Endothelial cell of umbilical vein (primary cell): ENCODE measurements around the gene SP6. TPM values are rescaled to one million over a fixed set of nuclear protein-coding genes. Genes with fewer than 3 reads are reported as not detected.

Experiments
- BruUV-seq: library from RNA; stranded (reverse); fragments of 400-500 nt; replicated peaks from 2 replicates; lab custom pipeline; 2021; lab: Mats Ljungman, UMichigan
- CTCF ChIA-PET: fragments of 300-600, 350-600 bp; sonication (Branson Sonifier 250); formaldehyde crosslinking; loops from one replicate; lab custom pipeline; 2021; ENCODE audit warnings: antibody characterized with exemption, inconsistent platforms; lab: Charles Lee
- POLR2A ChIA-PET: fragments of 300-600, 350-600 bp; sonication (Branson Sonifier 250); formaldehyde crosslinking; loops from one replicate; lab custom pipeline; 2021; ENCODE audit warnings: antibody characterized with exemption, inconsistent platforms; lab: Charles Lee
- DNase-seq: peaks from one replicate; pipeline ENCODE4 v3.0.0-alpha.2; 2011; ENCODE audit warnings: low read depth, low spot score
- FAIRE-seq: peaks from 2 replicates; lab custom pipeline; 2011; peaks lifted over from hg19 to GRCh38; lab: Jason Lieb, UNC
- H2AFZ ChIP-seq: 2 replicates; pipeline ENCODE4 v1.6.0; 2012; ENCODE audit warnings: low read depth, low read length, control low read depth, inconsistent platforms
- H3K27ac ChIP-seq: 2 replicates; pipeline ENCODE4 v1.5.1; 2011; ENCODE audit warnings: low read depth, mild to moderate bottlenecking, control low read depth, low read length, moderate library complexity; ENCODE audit not compliant: insufficient read depth
- H3K27me3 ChIP-seq, 2 experiments: 2 replicates each; pipeline versions ENCODE4 v1.6.0 to v1.6.1; 2011; ENCODE audit warnings: low read length in 2 of 2, mixed read lengths in 1 of 2; ENCODE audit not compliant: control insufficient read depth in 2 of 2, insufficient read depth in 2 of 2
- H3K36me3 ChIP-seq, 2 experiments: 2 replicates in 1 of 2; 3 replicates in 1 of 2; pipeline ENCODE4 v1.5.1; 2011; ENCODE audit warnings: low read length in 2 of 2, mild to moderate bottlenecking in 1 of 2, moderate library complexity in 1 of 2; ENCODE audit not compliant: control insufficient read depth in 2 of 2, insufficient read depth in 2 of 2; ENCODE audit errors: extremely low read depth in 1 of 2
- H3K4me1 ChIP-seq: 3 replicates; pipeline ENCODE4 v1.5.1; 2011; ENCODE audit warnings: mild to moderate bottlenecking, low read length; ENCODE audit not compliant: control insufficient read depth, insufficient read depth; ENCODE audit errors: extremely low read depth
- H3K4me2 ChIP-seq: 2 replicates; pipeline ENCODE4 v1.6.1; 2011; ENCODE audit warnings: low read length, control low read depth, mixed read lengths; ENCODE audit not compliant: insufficient read depth
- H3K4me3 ChIP-seq, 3 experiments: fragments of 200-600 bp in 1 of 3; sonication (generic), shearing (Covaris generic) in 1 of 3; replicated peaks in 1 of 3; 2 replicates each; pipeline ENCODE4 v1.5.1; 2011 to 2016; ENCODE audit warnings: control low read depth in 3 of 3, low read length in 3 of 3, mild to moderate bottlenecking in 2 of 3, inconsistent platforms in 1 of 3, low read depth in 1 of 3, moderate library complexity in 1 of 3; ENCODE audit not compliant: insufficient read depth in 1 of 3
- H3K79me2 ChIP-seq: 2 replicates; pipeline ENCODE4 v1.6.0; 2012; ENCODE audit warnings: low read length, inconsistent platforms; ENCODE audit not compliant: control insufficient read depth, insufficient read depth
- H3K9ac ChIP-seq: replicated peaks from 2 replicates; pipeline ENCODE3; 2011; ENCODE audit warnings: low read length, control low read depth; ENCODE audit not compliant: insufficient read depth; ENCODE audit errors: extremely low read depth
- H3K9me1 ChIP-seq: replicated peaks from 3 replicates; pipeline ENCODE4 v1.6.0; 2011; ENCODE audit warnings: mild to moderate bottlenecking, low read length; ENCODE audit not compliant: control insufficient read depth, insufficient read depth; ENCODE audit errors: extremely low read depth
- H3K9me3 ChIP-seq: replicated peaks from 2 replicates; pipeline ENCODE4 v1.5.1; 2012; ENCODE audit warnings: low read length, inconsistent platforms; ENCODE audit not compliant: control insufficient read depth, insufficient read depth
- H4K20me1 ChIP-seq: replicated peaks from 2 replicates; pipeline ENCODE3; 2011; ENCODE audit warnings: mild to moderate bottlenecking, low read length; ENCODE audit not compliant: control insufficient read depth, insufficient read depth; ENCODE audit errors: extremely low read depth
- EZH2 ChIP-seq: IDR thresholded peaks from 2 replicates; pipeline ENCODE4 v1.6.1; 2012; ENCODE audit warnings: borderline replicate concordance, low read depth, mild to moderate bottlenecking, moderate library complexity, low read length, inconsistent platforms; ENCODE audit not compliant: severe bottlenecking
- FOS ChIP-seq: IDR thresholded peaks from 2 replicates; pipeline ENCODE4 v1.6.1; 2011; ENCODE audit warnings: mild to moderate bottlenecking, low read length, moderate library complexity, borderline replicate concordance; ENCODE audit not compliant: insufficient read depth
- GATA2 ChIP-seq: IDR thresholded peaks from 2 replicates; pipeline ENCODE4 v1.7.0; 2011; ENCODE audit warnings: low read depth, mild to moderate bottlenecking, moderate library complexity, mixed read lengths, low read length; ENCODE audit not compliant: insufficient read length, insufficient read depth
- JUN ChIP-seq: IDR thresholded peaks from 2 replicates; pipeline ENCODE4 v1.6.1; 2011; ENCODE audit warnings: borderline replicate concordance, low read depth; ENCODE audit not compliant: insufficient read length, insufficient read depth
- MYC ChIP-seq: IDR thresholded peaks from one replicate; pipeline ENCODE4 v1.6.1; 2011; ENCODE audit warnings: mild to moderate bottlenecking, low read depth, low read length
- POLR2A ChIP-seq: IDR thresholded peaks from 2 replicates; pipeline ENCODE4 v1.6.1; 2012; ENCODE audit warnings: low read depth, mild to moderate bottlenecking, control low read depth, low read length
- POLR2AphosphoS5 ChIP-seq: IDR thresholded peaks from 2 replicates; pipeline ENCODE4 v1.6.1; 2012; ENCODE audit warnings: low read depth, mild to moderate bottlenecking, control low read depth, low read length, moderate library complexity; ENCODE audit not compliant: insufficient read depth
- dilution Hi-C: fragments of 300-500 bp; cut with MboI; formaldehyde crosslinking; loops from one replicate; pipeline ENCODE4 v1.15.0; 2019; ENCODE audit warnings: low sequenced_read_pairs; ENCODE audit not compliant: extremely low pct_ligation_motif_present
- intact Hi-C: fragments of 100-400 bp; cut with micrococcal nuclease; formaldehyde crosslinking; loops from one replicate; pipeline ENCODE4 v1.10.0; 2022
- polyA plus RNA-seq, 4 experiments: library from polyadenylated mRNA; depleted of rRNA in 3 of 4; stranded (reverse) in 3 of 4; unstranded in 1 of 4; fragments of >200 nt; gene quantifications; 2 replicates each; pipeline versions ENCODE4 v1.2.1 to v1.2.3, GENCODE V29; 2011 to 2012; ENCODE audit warnings: missing spikeins in 1 of 4
- total RNA-seq: library from RNA; stranded (reverse); gene quantifications from 2 replicates; pipeline ENCODE4 v1.2.3, GENCODE V29; 2021
- TF ChIP-seq, protein P1 (sequence below), 2 donors: IDR thresholded peaks; 1 replicate in 1 of 2; 2 replicates in 1 of 2; pipeline ENCODE4 v1.5.1; 2011; ENCODE audit warnings: low read length in 2 of 2, mild to moderate bottlenecking in 2 of 2, moderate library complexity in 2 of 2, control low read depth in 1 of 2, inconsistent platforms in 1 of 2, low read depth in 1 of 2; ENCODE audit not compliant: insufficient read depth in 1 of 2; ENCODE audit errors: extremely low read depth in 1 of 2
- TF ChIP-seq, protein P2 (sequence below): IDR thresholded peaks from 2 replicates; pipeline ENCODE4 v1.6.1; 2011; ENCODE audit not compliant: insufficient read depth, insufficient read length

Gene SP6
- total and polyA plus RNA-seq, 2 donors (not counting 3 experiments of a cell fraction or from before 2014, with no cell fraction given) = 0.11 to 1.3 TPM

DNA sequence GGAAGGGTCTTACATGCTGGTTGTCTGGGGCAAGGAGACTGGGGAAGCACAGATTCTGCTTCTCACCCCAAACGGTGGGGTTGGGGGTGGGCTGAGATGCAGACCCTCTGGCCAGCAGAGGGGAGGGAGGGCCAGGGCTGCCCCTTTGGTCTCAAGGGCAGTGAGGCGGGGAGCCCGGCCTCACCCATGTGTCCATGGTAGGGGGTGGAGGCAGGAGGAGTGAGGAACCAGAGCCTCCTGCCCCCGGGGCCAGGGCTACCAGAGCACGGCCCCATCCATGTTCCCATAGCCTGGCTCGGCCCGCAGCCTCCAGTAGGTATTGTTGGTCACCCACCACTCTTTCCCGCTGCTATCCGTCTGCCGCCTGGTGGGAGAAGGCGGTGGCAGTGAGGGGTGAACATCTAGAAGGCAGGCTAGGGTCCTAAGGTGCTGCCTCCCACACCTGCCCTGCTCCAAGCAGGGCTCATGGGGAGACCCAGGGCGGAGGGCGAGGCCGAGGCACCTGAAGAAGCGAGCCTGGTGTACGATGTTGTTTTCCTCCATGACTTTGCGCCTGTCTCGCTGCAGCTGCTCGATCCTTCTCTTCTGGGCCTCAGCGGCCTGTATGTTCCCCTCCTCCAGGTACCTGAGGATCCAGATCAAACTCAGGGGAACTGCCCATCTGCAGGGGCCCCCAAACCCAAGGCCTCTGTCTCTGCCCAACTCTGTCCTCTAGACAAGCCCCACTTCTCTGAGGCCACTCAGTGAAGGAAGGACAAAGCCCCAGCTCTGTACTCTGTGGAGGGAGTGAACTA, 42.7 kb downstream of the SP6 start:
- dilution Hi-C loops (no loop called here), intact Hi-C loops (no loop called here)
- Histone ChIP-seq H3K4me3 (no peak overlapping the region), H3K9ac (no peak overlapping the region), H3K9me1 (no peaks in the 10 kb centered on the region), H2AFZ (no peak overlapping the region), H3K27me3 (no peaks in the 10 kb centered on the region), H3K27ac (no peak overlapping the region), H3K9me3 (no peaks in the 10 kb centered on the region), H3K36me3 (peaks cover 3 to 35% of the 10 kb centered on the region in 2 experiments), H3K79me2 (no peaks in the 10 kb centered on the region), H3K4me1 (peaks cover 9% of the 10 kb centered on the region), H3K4me2 (no peak overlapping the region), H4K20me1 (no peaks in the 10 kb centered on the region)
- CTCF ChIA-PET = interaction anchor here (1.1 kb wide), 1 partner anchor 23 kb away, joined by 3 read pairs; the partner anchor contains the start of genes LRRC46 and MRPL10
- no peak for TF ChIP-seq EZH2
- TF ChIP-seq GATA2 = no peak
- no peak for TF ChIP-seq FOS
- no peak for TF ChIP-seq JUN
- TF ChIP-seq, protein P1, sequence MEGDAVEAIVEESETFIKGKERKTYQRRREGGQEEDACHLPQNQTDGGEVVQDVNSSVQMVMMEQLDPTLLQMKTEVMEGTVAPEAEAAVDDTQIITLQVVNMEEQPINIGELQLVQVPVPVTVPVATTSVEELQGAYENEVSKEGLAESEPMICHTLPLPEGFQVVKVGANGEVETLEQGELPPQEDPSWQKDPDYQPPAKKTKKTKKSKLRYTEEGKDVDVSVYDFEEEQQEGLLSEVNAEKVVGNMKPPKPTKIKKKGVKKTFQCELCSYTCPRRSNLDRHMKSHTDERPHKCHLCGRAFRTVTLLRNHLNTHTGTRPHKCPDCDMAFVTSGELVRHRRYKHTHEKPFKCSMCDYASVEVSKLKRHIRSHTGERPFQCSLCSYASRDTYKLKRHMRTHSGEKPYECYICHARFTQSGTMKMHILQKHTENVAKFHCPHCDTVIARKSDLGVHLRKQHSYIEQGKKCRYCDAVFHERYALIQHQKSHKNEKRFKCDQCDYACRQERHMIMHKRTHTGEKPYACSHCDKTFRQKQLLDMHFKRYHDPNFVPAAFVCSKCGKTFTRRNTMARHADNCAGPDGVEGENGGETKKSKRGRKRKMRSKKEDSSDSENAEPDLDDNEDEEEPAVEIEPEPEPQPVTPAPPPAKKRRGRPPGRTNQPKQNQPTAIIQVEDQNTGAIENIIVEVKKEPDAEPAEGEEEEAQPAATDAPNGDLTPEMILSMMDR (IDR thresholded peaks at IDR 0.05; ENCODE audit: extremely low read depth in 1 of 2, insufficient read depth in 1 of 2, low read depth in 1 of 2, low read length in 2 of 2) = no peak
- TF ChIP-seq MYC = no peak
- TF ChIP-seq, protein P2, sequence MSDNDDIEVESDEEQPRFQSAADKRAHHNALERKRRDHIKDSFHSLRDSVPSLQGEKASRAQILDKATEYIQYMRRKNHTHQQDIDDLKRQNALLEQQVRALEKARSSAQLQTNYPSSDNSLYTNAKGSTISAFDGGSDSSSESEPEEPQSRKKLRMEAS = no peak
- TF ChIP-seq POLR2A = no peak
- no peak for TF ChIP-seq POLR2AphosphoS5
- no peak for FAIRE-seq
- POLR2A ChIA-PET = no interaction called here
- DNase-seq = no peak
- BruUV-seq = no TSS peak
